Measurements from ENCODE around the gene L1CAM.

L1CAM gene

GRCh38 chrX:153903991-153904957, 18.3 kb upstream of the L1CAM start, which contains the start of gene AVPR2:
TSS of gene AVPR2 (plus strand) at chrX:153904673. CDS start at chrX:153905146, 473 bp downstream.
- no peak for DNase-seq (ENCODE audit: low spot score)

- no peak for DNase-seq (ENCODE audit: low spot score)
These were observed 17.4 kb upstream of the L1CAM start for GRCh38 chrX:153903238-153903980.

GRCh38 chrX:153902385-153902784, 16.4 kb upstream of the L1CAM start:
- DNase-seq (ENCODE audit: low spot score), result no peak

GRCh38 chrX:153901753-153902140, 15.8 kb upstream of the L1CAM start:
- DNase-seq (ENCODE audit: low spot score), result no peak

- DNase-seq (ENCODE audit: low spot score), result no peak
These were observed 15.1 kb upstream of the L1CAM start for GRCh38 chrX:153900831-153901752.

- no peak for DNase-seq (ENCODE audit: low spot score)
These were observed 11.9 kb upstream of the L1CAM start for GRCh38 chrX:153897899-153898298.

GRCh38 chrX:153889123-153889522, 3.1 kb upstream of the L1CAM start:
- no peak for DNase-seq (ENCODE audit: low spot score)

GRCh38 chrX:153888344-153888743, 2.4 kb upstream of the L1CAM start:
- DNase-seq (ENCODE audit: low spot score), result no peak

- DNase-seq (ENCODE audit: low spot score), result no peak
These were observed 1.4 kb upstream of the L1CAM start for GRCh38 chrX:153887385-153887784.

GRCh38 chrX:153886915-153887314, 942 bp upstream of the L1CAM start:
- DNase-seq (ENCODE audit: low spot score), result no peak

- no peak for DNase-seq (ENCODE audit: low spot score)
These were observed 675 bp downstream of the L1CAM start for GRCh38 chrX:153885208-153885787.

- no peak for DNase-seq (ENCODE audit: low spot score)
These were observed 1.4 kb downstream of the L1CAM start for GRCh38 chrX:153884590-153884989.

- no peak for DNase-seq (ENCODE audit: low spot score)
These were observed 1.8 kb downstream of the L1CAM start for GRCh38 chrX:153884136-153884535.

GRCh38 chrX:153883163-153883843, 2.7 kb downstream of the L1CAM start:
- no peak for DNase-seq (ENCODE audit: low spot score)

GRCh38 chrX:153882557-153882956, 3.4 kb downstream of the L1CAM start:
- DNase-seq (ENCODE audit: low spot score), result no peak

GRCh38 chrX:153882086-153882498, 3.9 kb downstream of the L1CAM start:
- no peak for DNase-seq (ENCODE audit: low spot score)

GRCh38 chrX:153881281-153881680, 4.7 kb downstream of the L1CAM start:
- no peak for DNase-seq (ENCODE audit: low spot score)

- DNase-seq (ENCODE audit: low spot score), result no peak
These were observed 5.5 kb downstream of the L1CAM start for GRCh38 chrX:153880440-153880815.

GRCh38 chrX:153879741-153880439, 6.1 kb downstream of the L1CAM start:
- no peak for DNase-seq (ENCODE audit: low spot score)

GRCh38 chrX:153878969-153879653, 6.9 kb downstream of the L1CAM start:
- no peak for DNase-seq (ENCODE audit: low spot score)
